Measurements from ENCODE around the gene GRB14.

DNA sequence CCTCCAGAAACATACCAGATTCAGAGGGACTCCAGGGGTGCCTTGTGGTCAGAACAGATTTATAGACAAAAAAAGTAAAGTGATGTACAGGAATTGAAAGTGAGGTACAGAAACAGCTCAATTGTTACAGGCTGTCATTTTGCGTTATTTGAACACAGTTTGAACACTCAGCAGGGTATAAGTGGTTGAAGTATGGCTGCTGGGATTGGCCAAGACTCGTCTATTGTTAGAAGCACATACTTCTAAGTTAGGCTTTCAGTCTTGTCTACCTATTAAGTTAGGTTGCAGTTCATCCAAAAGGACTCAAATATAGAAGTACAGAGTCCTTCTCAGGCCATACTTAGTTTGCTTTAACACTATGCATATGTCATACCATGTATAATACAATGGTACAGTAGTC lies 21.0 kb upstream of the GRB14 start:
- TF ChIP-seq, protein P1, sequence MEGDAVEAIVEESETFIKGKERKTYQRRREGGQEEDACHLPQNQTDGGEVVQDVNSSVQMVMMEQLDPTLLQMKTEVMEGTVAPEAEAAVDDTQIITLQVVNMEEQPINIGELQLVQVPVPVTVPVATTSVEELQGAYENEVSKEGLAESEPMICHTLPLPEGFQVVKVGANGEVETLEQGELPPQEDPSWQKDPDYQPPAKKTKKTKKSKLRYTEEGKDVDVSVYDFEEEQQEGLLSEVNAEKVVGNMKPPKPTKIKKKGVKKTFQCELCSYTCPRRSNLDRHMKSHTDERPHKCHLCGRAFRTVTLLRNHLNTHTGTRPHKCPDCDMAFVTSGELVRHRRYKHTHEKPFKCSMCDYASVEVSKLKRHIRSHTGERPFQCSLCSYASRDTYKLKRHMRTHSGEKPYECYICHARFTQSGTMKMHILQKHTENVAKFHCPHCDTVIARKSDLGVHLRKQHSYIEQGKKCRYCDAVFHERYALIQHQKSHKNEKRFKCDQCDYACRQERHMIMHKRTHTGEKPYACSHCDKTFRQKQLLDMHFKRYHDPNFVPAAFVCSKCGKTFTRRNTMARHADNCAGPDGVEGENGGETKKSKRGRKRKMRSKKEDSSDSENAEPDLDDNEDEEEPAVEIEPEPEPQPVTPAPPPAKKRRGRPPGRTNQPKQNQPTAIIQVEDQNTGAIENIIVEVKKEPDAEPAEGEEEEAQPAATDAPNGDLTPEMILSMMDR (IDR thresholded peaks at IDR 0.05) = no peak
- no peak for TF ChIP-seq POLR2A (IDR thresholded peaks at IDR 0.05)

All from uterus (tissue), 2 donors.